ENCODE measurements around the gene ANKRD10.

The ANKRD10 gene

GRCh38 chr13:110868720-110869119 is 46.1 kb downstream of the ANKRD10 start:
- peaks cover 8 to 14% of the 10 kb centered on the region in 2 donors for H3K4me1 ChIP-seq (ENCODE audit: control insufficient read depth in 2 of 2, insufficient read depth in 1 of 2, low read depth in 1 of 2, low read length in 2 of 2)
- peaks cover 0 to 3% (median 2%) of the 10 kb centered on the region in 3 experiments for H3K27me3 ChIP-seq (ENCODE audit: control insufficient read depth in 3 of 3, insufficient read depth in 3 of 3, low read depth in 1 of 3, low read length in 3 of 3)
- no peak overlapping the region for H2AFZ ChIP-seq (ENCODE audit: low read length)
- peak overlapping the region; percentile 45 for H3K9ac ChIP-seq (ENCODE audit: low read depth, low read length, poor library complexity)
- no CpG with 5 or more reads among the region's 5 CpGs for WGBS, 2 donors (ENCODE audit: extremely low coverage in 2 of 2, insufficient read length in 2 of 2, insufficient replicate concordance in 1 of 2)
- H4K8ac ChIP-seq (ENCODE audit: low read depth, low read length), result no peak overlapping the region
- no peak overlapping the region for H2AK5ac ChIP-seq (ENCODE audit: low read depth, low read length)
- no peak overlapping the region for H3K4me3 ChIP-seq (ENCODE audit: low read length in 2 of 2)
- H3K18ac ChIP-seq (ENCODE audit: low read length), result no peak overlapping the region
- peaks cover 3 to 4% of the 10 kb centered on the region in 2 donors for H3K9me3 ChIP-seq (replicated peaks in 1 of 2; ENCODE audit: control insufficient read depth in 2 of 2, insufficient read depth in 1 of 2, low read depth in 1 of 2, low read length in 2 of 2)
- no peak overlapping the region for H2BK120ac ChIP-seq (ENCODE audit: low read depth, low read length)
- no peak overlapping the region for H2BK15ac ChIP-seq (ENCODE audit: low read length)
- no peak for DNase-seq (ENCODE audit: low spot score)
- H3K4me2 ChIP-seq (ENCODE audit: insufficient read depth, low read length, poor library complexity, severe bottlenecking), result no peak overlapping the region
- peaks cover 3% of the 10 kb centered on the region for H3K79me1 ChIP-seq (ENCODE audit: low read depth, low read length)
- no peak overlapping the region for H4K91ac ChIP-seq (ENCODE audit: low read depth, low read length, poor library complexity)
- H2BK12ac ChIP-seq (ENCODE audit: low read length), result no peak overlapping the region
- H3K23ac ChIP-seq (ENCODE audit: low read depth, low read length, poor library complexity), result no peak overlapping the region
- no peak overlapping the region for H2BK5ac ChIP-seq (ENCODE audit: low read length)
- no peaks in the 10 kb centered on the region for H3K36me3 ChIP-seq (replicated peaks in 1 of 2; ENCODE audit: control insufficient read depth in 2 of 2, insufficient read depth in 2 of 2, low read length in 2 of 2)
- no peak overlapping the region for H3K27ac ChIP-seq (replicated peaks; ENCODE audit: low read length)
- no peak overlapping the region for H3K4ac ChIP-seq (ENCODE audit: low read length)
- no peak overlapping the region for H3K14ac ChIP-seq (ENCODE audit: low read length)

- H3K9me3 ChIP-seq (replicated peaks in 1 of 2; ENCODE audit: control insufficient read depth in 2 of 2, insufficient read depth in 1 of 2, low read depth in 1 of 2, low read length in 2 of 2), result peaks cover 0 to 4% of the 10 kb centered on the region in 2 donors
- no CpG with 5 or more reads among the region's 6 CpGs for WGBS, 2 donors (ENCODE audit: extremely low coverage in 2 of 2, insufficient read length in 2 of 2, insufficient replicate concordance in 1 of 2)
Measured at GRCh38 chr13:110867380-110867779, 47.5 kb downstream of the ANKRD10 start.

GRCh38 chr13:110866491-110867170 is 48.2 kb downstream of the ANKRD10 start:
- Histone ChIP-seq H3K27me3 (ENCODE audit: control insufficient read depth in 3 of 3, insufficient read depth in 3 of 3, low read depth in 1 of 3, low read length in 3 of 3) (peaks cover 0 to 3% (median 0%) of the 10 kb centered on the region in 3 experiments), H3K79me1 (ENCODE audit: low read depth, low read length) (no peaks in the 10 kb centered on the region), H3K4me1 (ENCODE audit: control insufficient read depth in 2 of 2, insufficient read depth in 1 of 2, low read depth in 1 of 2, low read length in 2 of 2) (peaks cover 7 to 25% of the 10 kb centered on the region in 2 donors), H2BK5ac (ENCODE audit: low read length) (no peak overlapping the region), H2BK12ac (ENCODE audit: low read length) (no peak overlapping the region), H3K4ac (ENCODE audit: low read length) (no peak overlapping the region), H3K18ac (ENCODE audit: low read length) (no peak overlapping the region), H4K8ac (ENCODE audit: low read depth, low read length) (no peak overlapping the region), H4K91ac (ENCODE audit: low read depth, low read length, poor library complexity) (peak overlapping the region; percentile 49), H3K4me3 (ENCODE audit: low read length in 2 of 2) (no peak overlapping the region), H3K36me3 (replicated peaks in 1 of 2; ENCODE audit: control insufficient read depth in 2 of 2, insufficient read depth in 2 of 2, low read length in 2 of 2) (no peaks in the 10 kb centered on the region), H3K27ac (replicated peaks; ENCODE audit: low read length) (no peak overlapping the region), H3K9ac (ENCODE audit: low read depth, low read length, poor library complexity) (no peak overlapping the region), H2AFZ (ENCODE audit: low read length) (no peak overlapping the region), H2BK120ac (ENCODE audit: low read depth, low read length) (no peak overlapping the region), H3K14ac (ENCODE audit: low read length) (no peak overlapping the region), H3K9me3 (replicated peaks in 1 of 2; ENCODE audit: control insufficient read depth in 2 of 2, insufficient read depth in 1 of 2, low read depth in 1 of 2, low read length in 2 of 2) (peaks cover 0 to 4% of the 10 kb centered on the region in 2 donors), H2BK15ac (ENCODE audit: low read length) (no peak overlapping the region), H2AK5ac (ENCODE audit: low read depth, low read length) (no peak overlapping the region), H3K23ac (ENCODE audit: low read depth, low read length, poor library complexity) (no peak overlapping the region), H3K4me2 (ENCODE audit: insufficient read depth, low read length, poor library complexity, severe bottlenecking) (no peak overlapping the region)
- DNase-seq (ENCODE audit: low spot score), result no peak
- WGBS, 2 donors (ENCODE audit: extremely low coverage in 2 of 2, insufficient read length in 2 of 2, insufficient replicate concordance in 1 of 2), result no CpG with 5 or more reads among the region's 11 CpGs

More at GRCh38 chr13:110867380-110867779, 47.5 kb downstream of the ANKRD10 start:
- Histone ChIP-seq H2BK12ac (ENCODE audit: low read length) (no peak overlapping the region), H4K8ac (ENCODE audit: low read depth, low read length) (no peak overlapping the region), H3K18ac (ENCODE audit: low read length) (no peak overlapping the region), H3K36me3 (replicated peaks in 1 of 2; ENCODE audit: control insufficient read depth in 2 of 2, insufficient read depth in 2 of 2, low read length in 2 of 2) (no peaks in the 10 kb centered on the region), H3K23ac (ENCODE audit: low read depth, low read length, poor library complexity) (no peak overlapping the region), H2AFZ (ENCODE audit: low read length) (no peak overlapping the region), H2BK15ac (ENCODE audit: low read length) (no peak overlapping the region), H3K4me2 (ENCODE audit: insufficient read depth, low read length, poor library complexity, severe bottlenecking) (no peak overlapping the region), H2BK5ac (ENCODE audit: low read length) (no peak overlapping the region), H4K91ac (ENCODE audit: low read depth, low read length, poor library complexity) (no peak overlapping the region), H2BK120ac (ENCODE audit: low read depth, low read length) (no peak overlapping the region), H3K9ac (ENCODE audit: low read depth, low read length, poor library complexity) (no peak overlapping the region), H3K4me3 (ENCODE audit: low read length in 2 of 2) (no peak overlapping the region), H3K4ac (ENCODE audit: low read length) (no peak overlapping the region), H2AK5ac (ENCODE audit: low read depth, low read length) (no peak overlapping the region), H3K27ac (replicated peaks; ENCODE audit: low read length) (no peak overlapping the region), H3K14ac (ENCODE audit: low read length) (no peak overlapping the region), H3K4me1 (ENCODE audit: control insufficient read depth in 2 of 2, insufficient read depth in 1 of 2, low read depth in 1 of 2, low read length in 2 of 2) (peaks cover 7 to 25% of the 10 kb centered on the region in 2 donors), H3K27me3 (ENCODE audit: control insufficient read depth in 3 of 3, insufficient read depth in 3 of 3, low read depth in 1 of 3, low read length in 3 of 3) (peaks cover 0 to 3% (median 0%) of the 10 kb centered on the region in 3 experiments), H3K79me1 (ENCODE audit: low read depth, low read length) (no peaks in the 10 kb centered on the region)
- no peak for DNase-seq (ENCODE audit: low spot score)

GRCh38 chr13:110863685-110864084 is 51.2 kb downstream of the ANKRD10 start:
- Histone ChIP-seq H3K9ac (ENCODE audit: low read depth, low read length, poor library complexity) (no peak overlapping the region), H3K23ac (ENCODE audit: low read depth, low read length, poor library complexity) (no peak overlapping the region), H2BK5ac (ENCODE audit: low read length) (no peak overlapping the region), H3K27me3 (ENCODE audit: control insufficient read depth in 3 of 3, insufficient read depth in 3 of 3, low read depth in 1 of 3, low read length in 3 of 3) (no peaks in the 10 kb centered on the region), H3K18ac (ENCODE audit: low read length) (no peak overlapping the region), H2BK12ac (ENCODE audit: low read length) (no peak overlapping the region), H2BK15ac (ENCODE audit: low read length) (no peak overlapping the region), H3K4ac (ENCODE audit: low read length) (no peak overlapping the region), H2AFZ (ENCODE audit: low read length) (peak overlapping the region; percentile 74), H3K4me3 (ENCODE audit: low read length in 2 of 2) (no peak overlapping the region), H3K79me1 (ENCODE audit: low read depth, low read length) (no peaks in the 10 kb centered on the region), H3K9me3 (replicated peaks in 1 of 2; ENCODE audit: control insufficient read depth in 2 of 2, insufficient read depth in 1 of 2, low read depth in 1 of 2, low read length in 2 of 2) (peaks cover 0 to 4% of the 10 kb centered on the region in 2 donors), H3K14ac (ENCODE audit: low read length) (no peak overlapping the region), H2BK120ac (ENCODE audit: low read depth, low read length) (no peak overlapping the region), H2AK5ac (ENCODE audit: low read depth, low read length) (no peak overlapping the region), H3K36me3 (replicated peaks in 1 of 2; ENCODE audit: control insufficient read depth in 2 of 2, insufficient read depth in 2 of 2, low read length in 2 of 2) (no peaks in the 10 kb centered on the region), H4K91ac (ENCODE audit: low read depth, low read length, poor library complexity) (no peak overlapping the region), H3K27ac (replicated peaks; ENCODE audit: low read length) (no peak overlapping the region), H3K4me2 (ENCODE audit: insufficient read depth, low read length, poor library complexity, severe bottlenecking) (no peak overlapping the region), H4K8ac (ENCODE audit: low read depth, low read length) (no peak overlapping the region), H3K4me1 (ENCODE audit: control insufficient read depth in 2 of 2, insufficient read depth in 1 of 2, low read depth in 1 of 2, low read length in 2 of 2) (peaks cover 2 to 15% of the 10 kb centered on the region in 2 donors)
- DNase-seq (ENCODE audit: low spot score), result no peak
- no CpG with 5 or more reads among the region's 6 CpGs for WGBS, 2 donors (ENCODE audit: extremely low coverage in 2 of 2, insufficient read length in 2 of 2, insufficient replicate concordance in 1 of 2)

Measured in neuronal stem cell (in vitro differentiated cells).